GM12878 (cell line): ENCODE measurements around the gene FBXW7. TPM values are rescaled to one million over a fixed set of nuclear protein-coding genes. Genes with fewer than 3 reads are reported as not detected.

Source experiments
- BACH1 ChIP-seq: fragments of 450-650 bp; IDR thresholded peaks from 2 replicates; pipeline ENCODE4 v1.6.1; 2017; ENCODE audit warnings: mild to moderate bottlenecking, borderline replicate concordance
- HDAC2 ChIP-seq: fragments of 200-600 bp; sonication (generic); IDR thresholded peaks from 2 replicates; pipeline ENCODE4 v1.6.1; 2017
- IRF4 ChIP-seq: IDR thresholded peaks from 2 replicates; pipeline ENCODE4 v1.6.1; 2011; ENCODE audit warnings: low read depth, low read length
- NRF1 ChIP-seq: conservative IDR thresholded peaks from 2 replicates; pipeline ENCODE4 v1.6.1; 2011; ENCODE audit warnings: mild to moderate bottlenecking, low read depth, low read length, improper control_type of control experiment
- RB1 ChIP-seq: fragments of 450-650 bp; formaldehyde crosslinking; IDR thresholded peaks from 2 replicates; pipeline ENCODE4 v1.6.1; 2017; ENCODE audit warnings: mild to moderate bottlenecking, borderline replicate concordance
- TCF7 ChIP-seq: IDR thresholded peaks from 2 replicates; pipeline ENCODE4 v1.6.1; 2014; ENCODE audit warnings: antibody characterized with exemption, borderline replicate concordance
- polyA plus RNA-seq, 11 experiments: library from polyadenylated mRNA; depleted of rRNA in 4 of 11; unstranded in 6 of 11; stranded (reverse) in 5 of 11; fragments of >200 nt; fragmentation: Nextera tagmentation in 4 of 11; fragmentation: Illumina TruSeq in 1 of 11; extraction: Ambion mirVana in 4 of 11; extraction: Trizol in 1 of 11; gene quantifications; 1 replicate in 1 of 11; 2 replicates in 10 of 11; pipeline versions ENCODE4 v1.2.1 to v1.2.3, GENCODE V29; 2011 to 2016; ENCODE audit warnings: inconsistent platforms in 2 of 11, missing spikeins in 2 of 11, low read depth in 1 of 11
- total RNA-seq, 4 experiments: library from RNA; depleted of rRNA in 3 of 4; stranded (reverse); fragments of >200 nt in 3 of 4; fragmentation: Illumina TruSeq in 1 of 4; extraction: Trizol in 1 of 4; gene quantifications; 2 replicates each; pipeline versions ENCODE4 v1.2.1 to v1.2.3, GENCODE V29; 2013 to 2021
- TF ChIP-seq, protein P1 (sequence below): IDR thresholded peaks from 2 replicates; pipeline ENCODE4 v1.6.1; 2012; ENCODE audit warnings: improper control_type of control experiment, low read depth, low read length; ENCODE audit not compliant: insufficient replicate concordance
- TF ChIP-seq, protein P2 (sequence below): IDR thresholded peaks from 2 replicates; pipeline ENCODE4 v1.6.1; 2011; ENCODE audit warnings: mild to moderate bottlenecking, low read depth, low read length, moderate library complexity; ENCODE audit not compliant: insufficient replicate concordance

FBXW7 gene
- total and polyA plus RNA-seq, 10 of the 15 experiments (the other 5 are each of a cell fraction or from before 2014, with no cell fraction given): 35.8 to 118 (median 47.2) TPM

DNA sequence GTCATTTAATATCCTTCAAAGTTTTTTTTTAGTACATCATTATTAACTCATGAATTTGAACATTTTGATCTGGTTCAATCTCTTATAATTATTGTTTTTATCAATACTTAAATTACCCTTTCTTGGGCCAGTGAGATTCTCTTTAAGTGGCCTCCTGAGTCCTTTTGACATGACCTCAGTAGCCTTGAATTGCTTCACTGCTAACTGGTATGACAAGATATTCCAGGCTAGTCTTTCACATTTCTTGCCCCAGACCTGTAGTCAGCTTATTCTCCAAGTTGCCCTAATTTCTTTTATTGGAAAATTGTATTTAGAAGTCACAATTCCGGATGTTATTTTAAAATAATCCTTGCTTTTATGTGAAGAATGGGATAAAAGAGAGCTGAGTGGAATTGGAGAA lies 35.4 kb upstream of the FBXW7 start (continued):
- TF ChIP-seq, protein P1, sequence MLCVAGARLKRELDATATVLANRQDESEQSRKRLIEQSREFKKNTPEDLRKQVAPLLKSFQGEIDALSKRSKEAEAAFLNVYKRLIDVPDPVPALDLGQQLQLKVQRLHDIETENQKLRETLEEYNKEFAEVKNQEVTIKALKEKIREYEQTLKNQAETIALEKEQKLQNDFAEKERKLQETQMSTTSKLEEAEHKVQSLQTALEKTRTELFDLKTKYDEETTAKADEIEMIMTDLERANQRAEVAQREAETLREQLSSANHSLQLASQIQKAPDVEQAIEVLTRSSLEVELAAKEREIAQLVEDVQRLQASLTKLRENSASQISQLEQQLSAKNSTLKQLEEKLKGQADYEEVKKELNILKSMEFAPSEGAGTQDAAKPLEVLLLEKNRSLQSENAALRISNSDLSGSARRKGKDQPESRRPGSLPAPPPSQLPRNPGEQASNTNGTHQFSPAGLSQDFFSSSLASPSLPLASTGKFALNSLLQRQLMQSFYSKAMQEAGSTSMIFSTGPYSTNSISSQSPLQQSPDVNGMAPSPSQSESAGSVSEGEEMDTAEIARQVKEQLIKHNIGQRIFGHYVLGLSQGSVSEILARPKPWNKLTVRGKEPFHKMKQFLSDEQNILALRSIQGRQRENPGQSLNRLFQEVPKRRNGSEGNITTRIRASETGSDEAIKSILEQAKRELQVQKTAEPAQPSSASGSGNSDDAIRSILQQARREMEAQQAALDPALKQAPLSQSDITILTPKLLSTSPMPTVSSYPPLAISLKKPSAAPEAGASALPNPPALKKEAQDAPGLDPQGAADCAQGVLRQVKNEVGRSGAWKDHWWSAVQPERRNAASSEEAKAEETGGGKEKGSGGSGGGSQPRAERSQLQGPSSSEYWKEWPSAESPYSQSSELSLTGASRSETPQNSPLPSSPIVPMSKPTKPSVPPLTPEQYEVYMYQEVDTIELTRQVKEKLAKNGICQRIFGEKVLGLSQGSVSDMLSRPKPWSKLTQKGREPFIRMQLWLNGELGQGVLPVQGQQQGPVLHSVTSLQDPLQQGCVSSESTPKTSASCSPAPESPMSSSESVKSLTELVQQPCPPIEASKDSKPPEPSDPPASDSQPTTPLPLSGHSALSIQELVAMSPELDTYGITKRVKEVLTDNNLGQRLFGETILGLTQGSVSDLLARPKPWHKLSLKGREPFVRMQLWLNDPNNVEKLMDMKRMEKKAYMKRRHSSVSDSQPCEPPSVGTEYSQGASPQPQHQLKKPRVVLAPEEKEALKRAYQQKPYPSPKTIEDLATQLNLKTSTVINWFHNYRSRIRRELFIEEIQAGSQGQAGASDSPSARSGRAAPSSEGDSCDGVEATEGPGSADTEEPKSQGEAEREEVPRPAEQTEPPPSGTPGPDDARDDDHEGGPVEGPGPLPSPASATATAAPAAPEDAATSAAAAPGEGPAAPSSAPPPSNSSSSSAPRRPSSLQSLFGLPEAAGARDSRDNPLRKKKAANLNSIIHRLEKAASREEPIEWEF: no peak
- TF ChIP-seq RB1: no peak
- no peak for TF ChIP-seq IRF4
- no peak for TF ChIP-seq TCF7
- no peak for TF ChIP-seq NRF1
- TF ChIP-seq, protein P2, sequence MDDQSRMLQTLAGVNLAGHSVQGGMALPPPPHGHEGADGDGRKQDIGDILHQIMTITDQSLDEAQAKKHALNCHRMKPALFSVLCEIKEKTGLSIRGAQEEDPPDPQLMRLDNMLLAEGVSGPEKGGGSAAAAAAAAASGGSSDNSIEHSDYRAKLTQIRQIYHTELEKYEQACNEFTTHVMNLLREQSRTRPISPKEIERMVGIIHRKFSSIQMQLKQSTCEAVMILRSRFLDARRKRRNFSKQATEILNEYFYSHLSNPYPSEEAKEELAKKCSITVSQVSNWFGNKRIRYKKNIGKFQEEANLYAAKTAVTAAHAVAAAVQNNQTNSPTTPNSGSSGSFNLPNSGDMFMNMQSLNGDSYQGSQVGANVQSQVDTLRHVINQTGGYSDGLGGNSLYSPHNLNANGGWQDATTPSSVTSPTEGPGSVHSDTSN: no peak
- no peak for TF ChIP-seq BACH1
- no peak for TF ChIP-seq HDAC2
